Lung microvascular endothelial cell (primary cell): ENCODE data around the gene SH3GL2. TPM values are rescaled to one million over a fixed set of nuclear protein-coding genes. Genes with fewer than 3 reads are reported as not detected.
"Not testable (repeated sequence)": the region's sequence is repeated elsewhere in the genome, so short reads cannot be mapped to it uniquely, and the experiment has no call there.

Source experiments
- DNase-seq, 2 donors: peaks; one replicate each; pipeline versions ENCODE4 v3.0.0 to v3.0.0-alpha.2; 2010; ENCODE audit warnings: low read depth in 2 of 2
- total RNA-seq: library from RNA; depleted of rRNA; stranded (reverse); fragments of >200 nt; gene quantifications from 2 replicates; pipeline ENCODE4 v1.2.1, GENCODE V29; 2014

The SH3GL2 gene
- total RNA-seq, 1 donor from 2014 or later, result not detected

DNA sequence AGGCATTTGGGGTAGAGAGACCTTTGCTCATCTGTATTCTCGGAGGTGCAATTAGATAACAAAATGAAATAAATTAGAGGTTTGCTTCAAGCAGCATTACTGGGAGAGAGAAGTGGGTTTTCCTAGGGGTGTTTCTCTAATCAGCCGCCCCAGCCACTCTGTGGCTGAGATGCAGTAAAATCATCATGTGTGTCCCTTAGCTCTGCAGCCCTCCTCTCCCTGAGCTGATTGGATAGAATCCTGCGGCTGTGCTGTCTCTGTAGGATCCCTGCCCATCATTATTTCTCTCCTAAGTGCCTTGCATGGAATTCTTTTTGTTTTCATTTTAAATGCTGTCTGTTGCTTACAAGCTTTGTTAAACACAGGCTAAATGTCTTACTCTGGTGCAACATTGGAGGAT is 171.4 kb downstream of the SH3GL2 start:
- DNase-seq, result no peak

DNA sequence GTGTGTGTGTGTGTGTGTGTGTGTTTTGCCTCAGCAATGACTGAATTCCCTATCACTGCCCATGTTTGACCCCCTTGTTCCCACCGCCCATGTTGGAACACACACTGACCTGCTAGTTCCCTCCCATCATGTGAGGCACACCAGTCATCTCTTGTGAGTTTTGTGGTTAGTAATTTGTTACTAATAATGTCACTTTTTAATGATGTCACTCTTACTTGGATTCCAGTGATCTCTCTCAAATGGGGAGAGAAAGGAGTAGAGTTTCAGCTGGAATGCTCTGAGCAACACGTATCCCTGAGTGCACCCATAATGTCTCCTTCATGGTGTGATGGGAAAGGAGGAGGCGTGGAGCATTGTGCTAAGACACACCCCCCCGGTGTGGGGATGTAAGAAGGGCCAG is 172.6 kb downstream of the SH3GL2 start:
- DNase-seq, result no peak

GRCh38 chr9:17752021-17752420 is 173.2 kb downstream of the SH3GL2 start:
- no peak for DNase-seq

- no peak for DNase-seq
These were observed 178.9 kb downstream of the SH3GL2 start for GRCh38 chr9:17757816-17758215.

DNA sequence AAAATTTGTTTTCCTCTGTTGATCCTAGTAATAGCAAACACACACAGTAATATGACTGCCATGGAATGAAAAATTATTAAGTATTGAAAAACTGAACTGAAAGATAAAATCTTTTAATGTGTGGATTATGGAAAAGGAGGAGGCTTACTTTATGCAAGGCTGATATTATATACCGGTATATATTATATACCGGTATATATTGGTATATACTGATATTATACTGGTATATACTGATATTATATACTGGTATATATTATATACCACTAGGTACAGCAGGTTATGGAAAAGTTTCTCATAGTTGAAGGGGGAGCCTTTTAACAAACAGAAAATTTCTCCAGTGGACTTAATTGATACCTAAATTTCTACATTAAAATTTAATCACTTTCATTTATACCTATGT is 181.4 kb downstream of the SH3GL2 start:
- no peak for DNase-seq

- no peak for DNase-seq
These were observed 183.3 kb downstream of the SH3GL2 start for GRCh38 chr9:17761984-17762676.

DNA sequence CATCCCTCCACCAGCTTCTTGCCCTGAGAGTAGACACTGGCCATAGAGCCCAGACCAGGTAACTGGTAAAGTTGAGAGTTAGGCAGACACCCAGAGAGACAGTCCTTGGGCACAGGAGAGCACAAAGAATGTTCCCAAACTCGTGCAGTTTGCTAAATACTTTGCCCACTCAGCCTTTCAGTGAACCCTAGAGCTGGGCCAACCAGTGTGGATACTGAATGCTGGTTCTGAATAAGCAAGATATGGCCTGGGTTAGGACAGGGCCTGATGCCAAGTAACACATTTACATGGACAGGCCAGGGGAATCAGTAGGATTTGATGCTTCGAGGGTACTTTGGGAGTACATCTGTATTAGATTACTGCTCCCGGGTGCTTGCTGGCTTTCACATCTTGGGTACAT is 185.4 kb downstream of the SH3GL2 start:
- DNase-seq, result no peak

DNA sequence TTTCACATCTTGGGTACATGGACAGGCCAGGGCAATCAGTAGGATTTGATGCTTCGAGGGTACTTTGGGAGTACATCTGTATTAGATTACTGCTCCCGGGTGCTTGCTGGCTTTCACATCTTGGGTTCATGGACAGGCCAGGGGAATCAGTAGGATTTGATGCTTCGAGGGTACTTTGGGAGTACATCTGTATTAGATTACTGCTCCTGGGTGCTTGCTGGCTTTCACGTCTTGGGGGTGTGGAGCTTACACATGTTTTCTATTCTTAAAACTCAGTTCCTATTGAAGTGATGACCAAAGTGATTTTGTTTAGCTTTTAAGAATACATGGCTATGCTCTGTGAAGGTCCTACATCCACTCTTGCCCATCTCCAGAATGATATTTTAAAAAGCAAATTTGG is 186.3 kb downstream of the SH3GL2 start:
- DNase-seq, result not testable (repeated sequence)

DNA sequence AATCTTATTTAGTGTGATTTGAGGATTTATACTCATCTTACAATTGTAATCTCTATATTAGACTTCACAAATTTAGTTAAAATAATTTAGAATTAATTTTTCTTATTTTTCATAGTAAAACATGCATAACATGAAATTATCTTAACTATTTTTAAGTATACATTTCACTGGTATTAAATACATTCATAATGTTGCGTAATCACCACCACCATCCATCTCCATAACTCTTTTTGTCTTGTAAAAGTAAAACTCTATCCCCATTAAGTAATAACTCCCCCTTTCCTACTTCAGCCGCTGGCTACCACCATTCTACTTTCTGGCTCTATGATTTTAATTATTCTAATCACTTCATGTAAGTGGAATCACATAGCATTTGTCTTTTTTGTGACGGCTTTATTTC is 193.4 kb downstream of the SH3GL2 start:
- no peak for DNase-seq

- no peak for DNase-seq
These were observed 196.8 kb downstream of the SH3GL2 start for GRCh38 chr9:17775656-17776055.

GRCh38 chr9:17776735-17777134 is 197.9 kb downstream of the SH3GL2 start:
- DNase-seq, result no peak

- DNase-seq, result no peak
These were observed 198.6 kb downstream of the SH3GL2 start for GRCh38 chr9:17777465-17777864.

DNA sequence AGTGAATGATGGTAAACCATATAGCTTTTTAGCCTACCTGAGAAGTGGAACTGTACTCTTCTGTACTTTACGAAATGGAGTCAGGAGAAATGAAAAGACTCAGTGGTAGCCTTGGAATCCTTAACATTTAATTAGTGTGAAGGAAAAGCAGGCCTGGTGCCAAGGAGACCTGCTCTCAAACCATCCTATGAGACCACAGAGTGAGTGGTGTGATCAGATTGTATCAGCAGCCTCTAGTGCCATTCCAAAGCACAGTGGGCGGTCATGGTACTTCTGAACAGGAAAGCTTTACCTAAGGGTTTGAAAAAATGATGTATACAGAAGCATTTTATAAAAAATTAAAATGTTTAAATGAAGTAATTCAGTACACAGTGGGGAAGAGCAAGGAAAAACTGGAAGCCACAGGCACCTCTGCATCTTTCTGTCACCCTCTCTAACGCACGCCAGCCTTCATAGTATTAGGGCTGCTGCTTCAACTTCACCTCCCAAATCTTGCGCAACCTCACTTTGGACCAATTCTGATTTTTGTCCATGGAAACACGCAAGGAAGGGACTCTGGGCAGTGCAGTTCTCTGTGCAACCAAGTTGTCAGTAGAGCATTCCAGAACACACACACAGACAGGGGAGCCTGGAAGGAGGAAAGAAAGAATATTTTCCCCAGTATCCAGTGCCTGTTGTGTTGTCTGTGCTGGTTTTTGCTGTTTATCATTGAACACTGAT is 203.7 kb downstream of the SH3GL2 start:
- no peak for DNase-seq

DNA sequence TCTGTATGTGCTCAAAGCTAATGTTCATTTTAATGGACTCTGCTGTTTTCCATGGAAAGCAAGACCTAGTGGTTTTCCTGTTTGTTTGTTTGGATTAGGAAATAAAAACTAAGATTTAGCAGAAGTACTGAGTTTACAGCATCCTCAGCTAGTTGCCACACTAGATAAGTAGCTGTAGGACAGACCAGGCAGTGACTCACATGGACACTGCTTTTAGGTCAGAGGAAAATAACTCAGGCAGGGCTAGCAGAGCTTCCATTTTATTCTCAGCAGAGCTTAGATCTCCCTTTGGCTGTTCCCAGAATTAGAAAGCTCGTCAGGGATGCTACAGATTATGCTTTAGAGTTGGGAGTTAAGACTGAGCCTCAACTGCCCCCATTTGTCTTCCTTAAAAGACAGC is 204.4 kb downstream of the SH3GL2 start:
- DNase-seq, result no peak

DNA sequence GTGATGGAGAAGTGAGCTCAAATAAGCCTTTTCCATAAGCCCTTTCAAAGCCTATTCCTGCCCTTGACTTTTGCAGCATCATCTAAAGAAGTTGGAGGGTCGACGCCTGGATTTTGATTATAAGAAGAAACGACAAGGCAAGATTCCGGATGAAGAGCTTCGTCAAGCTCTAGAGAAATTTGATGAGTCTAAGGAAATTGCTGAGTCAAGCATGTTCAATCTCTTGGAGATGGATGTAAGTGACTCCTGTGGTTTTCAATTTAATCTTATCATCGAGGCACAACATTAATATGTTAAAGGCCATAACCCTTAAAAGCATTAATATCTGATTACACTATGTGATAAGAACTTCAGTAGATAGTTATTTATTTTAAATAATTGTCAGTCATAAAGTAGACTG is 210.4 kb downstream of the SH3GL2 start:
- no peak for DNase-seq

DNA sequence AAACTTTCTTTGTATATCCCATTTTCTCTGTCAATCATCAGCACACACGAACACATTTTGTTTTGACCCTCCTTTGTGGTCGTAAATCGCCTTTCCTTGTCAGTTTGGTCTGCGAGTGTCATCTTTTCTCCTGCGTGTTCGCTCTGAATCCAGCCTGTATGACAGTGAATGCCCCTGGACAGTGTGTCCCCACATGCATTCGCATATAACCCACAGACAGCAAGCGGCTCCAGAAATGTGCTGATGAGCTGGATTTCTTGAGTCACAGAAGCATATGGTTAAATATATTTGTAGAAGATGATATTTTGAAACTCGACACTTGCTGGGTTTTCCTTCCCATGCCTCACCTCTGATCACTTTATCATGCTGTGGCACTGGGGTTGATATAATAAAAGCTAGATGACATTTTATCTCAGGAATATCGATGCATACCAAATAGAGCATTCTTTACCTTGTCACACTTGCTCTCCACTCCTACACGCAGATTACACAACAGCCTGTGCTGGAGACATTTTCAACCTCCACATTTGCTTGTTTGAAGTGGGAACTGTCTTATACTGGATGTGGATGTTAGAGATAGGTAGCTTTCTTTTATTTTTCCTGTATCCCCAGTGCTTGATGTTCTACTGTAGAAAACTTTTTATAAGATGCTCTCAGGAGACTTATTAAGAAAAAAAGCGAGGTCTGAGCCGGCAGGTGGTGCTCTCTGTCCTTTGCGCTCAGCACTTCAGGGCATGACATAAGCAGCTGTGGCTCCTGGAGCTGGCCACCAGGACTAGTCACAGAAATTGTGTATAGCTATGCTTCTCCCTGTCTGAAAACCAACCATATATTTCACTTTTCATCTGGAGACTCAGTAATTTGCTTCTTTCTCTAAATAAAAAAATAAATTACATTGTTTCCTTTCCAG is 215.1 kb downstream of the SH3GL2 start:
- peak in 1 of 2 donors; percentile 16 for DNase-seq

GRCh38 chr9:17795744-17796143 is 216.9 kb downstream of the SH3GL2 start:
- DNase-seq, result no peak

DNA sequence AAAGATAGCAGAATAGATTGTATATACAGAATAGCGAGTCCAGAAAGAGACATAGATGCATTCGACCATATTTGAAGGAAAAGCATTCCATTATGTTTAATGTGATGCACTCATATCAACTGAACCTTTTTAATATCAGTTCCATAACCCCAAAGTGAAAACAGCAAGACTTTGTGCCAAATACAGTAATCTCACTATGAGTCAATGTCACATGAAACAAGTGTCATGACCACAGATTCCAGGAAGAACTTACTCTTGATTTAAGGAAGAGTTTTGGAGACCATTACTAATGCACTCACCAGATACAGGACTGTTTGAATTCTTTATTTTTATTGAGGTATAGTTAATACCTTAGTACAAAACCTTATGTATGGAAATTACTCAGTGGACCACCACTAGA is 220.5 kb downstream of the SH3GL2 start:
- DNase-seq, result peak; percentile 4 to 25

DNA sequence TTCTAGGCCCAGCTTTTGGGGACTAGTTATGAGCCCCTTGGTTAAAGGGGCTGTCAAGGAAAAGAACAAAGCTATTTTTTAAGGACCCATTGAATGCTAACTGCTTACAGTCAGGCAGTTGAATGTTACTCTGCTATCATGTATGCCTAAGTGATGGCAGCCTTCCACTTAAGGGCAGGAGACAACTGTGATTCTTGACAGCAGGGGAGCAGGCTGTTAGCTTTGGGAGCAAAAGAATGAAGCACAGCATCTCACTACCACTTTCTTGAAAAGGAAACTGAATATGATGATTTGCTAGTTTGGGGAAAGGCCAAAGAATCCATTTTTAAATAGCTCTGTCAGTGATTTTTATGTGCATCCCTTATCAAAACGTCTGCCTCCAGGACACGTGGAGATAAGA is 221.6 kb downstream of the SH3GL2 start:
- DNase-seq, result no peak

DNA sequence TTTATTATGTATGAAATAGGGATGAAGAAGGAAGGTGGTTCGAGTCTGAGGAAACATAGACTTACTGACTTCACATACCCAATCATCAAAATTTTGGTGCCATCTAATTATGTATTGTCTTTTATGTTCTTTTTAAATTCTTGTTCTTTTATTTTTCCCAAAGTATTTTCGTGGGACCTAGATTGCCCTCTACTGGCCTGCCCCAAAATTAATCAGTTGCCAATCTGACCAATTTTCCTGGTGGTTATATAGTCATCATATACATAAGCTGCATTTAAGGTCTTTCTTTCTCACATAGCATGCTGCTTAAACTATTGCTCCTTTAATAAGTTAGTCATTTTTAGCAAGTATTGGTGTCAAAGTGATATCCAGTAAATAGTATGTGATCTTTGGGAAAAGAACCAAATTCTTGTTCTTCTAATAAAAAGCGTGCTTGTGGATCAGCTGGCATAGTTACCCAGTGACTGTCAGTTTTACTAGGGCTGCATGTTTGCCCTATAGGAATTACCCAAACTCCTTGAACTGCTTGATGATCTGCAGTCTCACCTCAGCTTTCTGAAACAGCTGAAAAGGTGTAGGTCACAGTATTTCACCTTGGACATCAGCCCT is 223.5 kb downstream of the SH3GL2 start:
- peak; percentile 25 to 28 for DNase-seq

GRCh38 chr9:17807613-17808282 is 228.9 kb downstream of the SH3GL2 start:
- no peak for DNase-seq
